ENCODE results near the gene PRPS1L1.

The PRPS1L1 gene

DNA sequence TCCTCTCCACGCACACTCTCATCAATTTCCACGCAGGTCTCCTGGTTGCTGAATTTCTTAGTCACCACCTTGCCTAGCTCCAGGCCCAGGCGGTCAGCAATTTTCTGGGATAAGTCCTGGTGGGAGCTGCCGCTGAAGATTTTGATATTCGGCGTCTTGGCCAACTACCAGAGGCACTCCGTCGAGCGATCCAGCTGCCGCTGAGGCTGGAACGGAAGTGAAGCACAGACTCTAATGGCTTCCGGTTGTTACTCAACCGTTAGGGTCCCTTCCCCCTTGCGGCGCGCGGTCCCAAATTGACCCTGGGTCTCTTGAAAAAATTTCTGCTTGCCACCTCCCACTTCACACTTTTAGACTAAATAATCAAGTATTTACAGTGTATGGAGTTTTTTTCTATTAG lies at the start of gene PRPS1L1:
TSS of gene PRPS1L1 (minus strand) at position 219 of the 400 bp plus-strand sequence.
- no peak for DNase-seq

DNA sequence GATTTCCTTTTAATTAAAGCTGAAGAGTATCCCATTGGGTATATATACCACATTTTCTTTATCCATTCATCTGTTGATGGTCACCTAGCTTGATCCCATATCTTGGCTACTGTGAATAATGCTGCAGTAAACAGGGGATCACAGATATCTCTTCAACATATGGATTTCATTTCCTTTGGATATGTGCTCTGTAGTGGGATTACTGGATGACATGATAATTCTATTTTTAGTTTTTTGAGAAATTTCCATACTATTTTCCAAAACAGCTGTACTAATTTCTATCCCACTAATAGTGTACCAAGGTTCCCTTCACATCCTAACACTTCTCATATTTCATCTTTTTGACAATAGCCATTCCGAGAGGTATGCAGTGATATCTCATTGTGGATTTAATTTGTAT lies 48.8 kb upstream of the PRPS1L1 start:
- no peak for DNase-seq

DNA sequence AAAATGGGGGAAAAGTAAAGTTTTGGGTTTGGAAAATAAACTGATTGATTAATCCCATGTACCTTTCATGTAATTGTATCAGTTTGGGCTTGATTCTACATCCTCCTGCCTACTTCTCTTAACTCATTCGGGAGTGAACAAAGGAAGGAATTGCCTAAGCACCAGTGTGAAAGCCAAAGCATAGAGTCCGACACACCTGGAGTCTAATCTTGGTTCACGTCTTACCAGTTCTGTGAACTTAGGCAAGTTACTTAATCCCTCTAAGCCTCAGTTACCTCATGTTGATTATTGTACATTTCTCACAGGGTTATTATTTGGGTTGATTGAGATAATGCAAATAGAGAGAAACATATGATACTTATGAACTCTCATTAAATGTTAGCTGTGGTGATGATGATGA lies 41.1 kb upstream of the PRPS1L1 start:
- no peak for DNase-seq

- DNase-seq: peak; percentile 8
These were observed 36.7 kb upstream of the PRPS1L1 start for GRCh38 chr7:18064242-18064838.

DNA sequence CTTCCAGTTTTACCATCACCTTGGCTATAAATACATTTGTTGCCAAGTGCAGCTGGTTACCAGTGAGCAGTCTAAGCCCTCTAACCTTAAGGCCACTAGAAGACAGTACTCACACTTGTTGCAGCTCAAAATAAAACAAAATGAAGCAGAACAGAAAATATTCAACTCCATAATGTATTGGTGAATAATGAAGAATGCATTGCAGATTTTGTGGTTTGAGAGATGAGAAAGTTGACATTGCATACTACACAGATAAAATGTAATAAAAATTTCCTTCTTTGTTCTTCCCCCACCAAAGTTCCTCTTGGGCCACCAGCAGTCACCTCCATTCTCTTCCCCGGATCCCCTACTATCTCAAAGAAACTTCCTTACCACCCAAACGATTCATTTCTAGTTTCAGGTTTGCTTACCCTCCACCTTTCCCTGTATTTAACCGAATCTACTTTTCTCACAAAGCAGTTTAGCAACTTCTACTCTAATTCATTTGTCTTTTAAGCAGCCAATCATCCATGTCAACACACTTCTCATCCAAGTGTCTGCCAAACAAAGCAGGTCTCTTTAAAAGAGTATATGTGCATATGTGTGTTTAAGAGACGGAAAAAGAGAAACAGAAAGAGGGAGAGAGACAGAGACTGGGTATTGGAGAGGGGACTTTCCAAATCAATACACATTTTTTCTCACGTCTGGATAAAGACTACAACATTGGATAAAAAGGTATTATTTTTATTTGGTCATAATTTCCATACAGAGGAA lies 35.7 kb upstream of the PRPS1L1 start:
- no peak for DNase-seq

DNA sequence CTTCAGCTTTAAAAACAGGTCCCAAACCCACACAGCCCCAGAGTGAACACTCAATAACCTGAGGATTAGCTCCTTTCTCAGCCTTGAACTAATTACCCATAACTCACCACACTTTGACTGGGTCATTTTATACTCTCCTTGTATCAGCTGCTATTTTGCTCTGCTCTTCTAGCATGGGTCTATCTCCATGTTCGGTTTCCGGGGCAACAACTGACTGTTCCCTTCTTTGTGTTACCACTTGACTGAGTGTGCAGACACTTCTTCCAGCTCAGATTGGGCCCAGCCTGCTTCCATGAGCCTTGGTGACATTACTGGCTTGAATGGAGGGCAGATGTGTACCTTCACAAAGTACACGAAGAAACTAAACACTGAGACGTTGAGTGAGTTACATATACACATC lies 31.5 kb upstream of the PRPS1L1 start:
- DNase-seq: no peak

GRCh38 chr7:18053941-18054340 lies 26.3 kb upstream of the PRPS1L1 start:
- DNase-seq: no peak

- no peak for DNase-seq
These were observed 25.7 kb upstream of the PRPS1L1 start for GRCh38 chr7:18053177-18053928.

DNA sequence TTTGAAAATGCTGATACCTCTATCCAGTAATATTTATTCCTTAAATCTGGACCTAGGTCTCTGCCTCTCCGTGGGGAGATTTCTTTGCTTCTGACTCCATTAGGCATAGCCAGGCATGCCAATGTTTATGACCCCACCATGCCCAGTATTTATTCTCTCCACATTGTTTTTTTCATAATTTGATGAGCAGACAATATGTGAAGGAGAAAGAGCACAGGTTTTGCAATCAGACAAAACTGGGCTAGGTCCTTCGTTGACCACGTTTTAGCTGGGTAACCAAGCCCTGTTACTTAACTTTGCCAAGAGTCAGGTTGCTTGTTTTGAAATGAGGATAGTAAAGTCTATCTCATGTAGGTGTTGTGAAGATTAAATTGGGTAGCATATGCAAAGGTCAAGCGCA lies 21.6 kb upstream of the PRPS1L1 start:
- no peak for DNase-seq

DNA sequence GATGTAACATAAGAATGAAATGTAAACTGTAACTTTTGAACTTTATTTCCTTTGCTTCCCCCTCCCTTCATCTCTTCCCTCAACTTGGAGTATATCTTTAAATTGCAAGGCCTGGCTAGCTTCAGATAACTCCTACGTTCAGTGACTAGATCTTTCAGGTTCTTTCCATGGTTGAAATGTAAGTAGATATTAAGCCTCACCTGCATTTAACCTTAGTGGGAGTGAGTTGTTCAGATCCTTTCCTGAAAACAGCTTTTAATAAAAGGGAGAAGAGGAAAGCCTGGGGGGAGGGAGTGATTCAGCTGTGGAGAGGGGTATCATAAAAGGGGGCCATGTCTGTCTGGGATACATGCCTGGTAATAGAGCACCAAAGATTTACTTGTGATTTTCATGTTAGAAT lies 19.0 kb upstream of the PRPS1L1 start:
- DNase-seq: no peak

GRCh38 chr7:18045171-18045570 lies 17.5 kb upstream of the PRPS1L1 start:
- no peak for DNase-seq

GRCh38 chr7:18041191-18041590 lies 13.5 kb upstream of the PRPS1L1 start:
- DNase-seq: no peak

- no peak for DNase-seq
These were observed 12.6 kb upstream of the PRPS1L1 start for GRCh38 chr7:18040196-18040595.

DNA sequence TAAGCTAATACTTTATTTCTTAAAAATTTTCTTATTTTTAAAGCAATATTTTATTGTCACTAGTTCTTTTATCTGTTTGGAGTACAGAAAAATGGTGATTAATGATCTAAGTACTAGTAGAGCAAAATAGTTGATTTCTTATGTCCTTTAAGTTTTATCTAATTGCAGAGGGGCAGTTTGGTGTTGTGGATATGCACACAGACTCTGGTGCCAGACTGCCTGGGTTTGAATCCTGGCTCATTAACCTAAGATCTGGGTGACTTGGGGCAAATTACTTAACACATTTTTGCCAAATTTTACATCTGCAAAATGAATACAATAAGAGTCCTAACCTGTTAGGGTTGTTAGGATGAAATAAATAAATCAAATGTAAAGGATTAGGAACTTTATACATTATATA lies 10.7 kb upstream of the PRPS1L1 start:
- no peak for DNase-seq

GRCh38 chr7:18037609-18038008 lies 10.0 kb upstream of the PRPS1L1 start:
- DNase-seq: no peak

DNA sequence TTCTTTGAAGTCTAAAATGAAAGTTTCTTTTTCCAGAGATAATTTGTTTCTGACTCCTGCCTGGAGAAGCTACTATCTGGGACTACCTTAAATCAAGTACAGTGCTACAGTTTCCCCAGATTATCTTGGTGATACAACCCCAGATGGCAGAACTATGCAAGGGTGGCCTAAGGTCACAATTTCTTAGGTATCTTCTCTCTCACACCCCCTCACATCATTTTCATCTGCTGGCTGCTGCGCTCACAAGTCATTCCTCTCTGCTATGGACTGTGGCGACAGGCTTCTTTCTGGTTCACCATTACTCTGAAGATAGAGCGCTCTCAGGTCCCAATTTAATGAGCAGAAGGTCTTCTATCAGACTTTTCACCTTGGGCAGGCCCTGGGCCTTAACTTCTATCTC lies 9.1 kb upstream of the PRPS1L1 start:
- DNase-seq: no peak

DNA sequence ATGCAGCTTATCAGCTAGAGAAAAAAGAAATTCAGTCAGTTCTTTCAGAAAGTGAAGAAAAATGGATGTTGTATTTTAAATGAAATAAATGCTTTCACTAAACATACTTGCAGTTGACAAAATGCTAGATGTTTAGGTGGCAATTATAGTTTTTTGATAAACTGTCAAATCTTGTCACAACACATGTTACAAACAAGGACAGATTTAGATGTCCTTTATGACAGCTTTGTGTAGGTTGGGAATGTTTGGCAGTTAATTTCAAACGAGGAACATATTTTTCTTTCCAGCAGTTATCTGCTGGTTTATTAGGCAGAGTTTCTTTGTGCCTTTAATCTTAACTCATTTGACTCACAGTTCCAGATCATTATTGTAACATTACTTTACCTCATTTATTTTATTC lies 3.1 kb upstream of the PRPS1L1 start:
- no peak for DNase-seq

- DNase-seq: no peak
These were observed 7.4 kb downstream of the PRPS1L1 start for GRCh38 chr7:18020138-18020715.

DNA sequence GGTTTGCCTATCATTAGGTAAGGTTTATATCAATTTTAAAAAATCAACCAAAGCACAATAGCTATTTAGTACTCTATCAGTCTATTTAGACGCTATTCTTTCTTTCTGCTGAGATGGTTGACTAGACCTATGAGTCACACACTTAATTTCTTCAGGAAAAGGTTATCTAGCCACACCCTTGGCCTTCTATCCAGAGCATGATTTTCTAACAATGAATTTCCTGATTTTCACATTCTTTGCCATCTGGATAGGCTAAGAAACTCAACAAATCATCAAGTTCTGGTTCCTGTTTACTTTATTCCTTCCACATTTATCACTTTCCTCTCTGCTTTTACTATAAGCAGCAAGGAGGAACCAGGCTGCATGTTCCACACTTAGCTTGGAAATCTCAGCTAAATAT lies 8.1 kb downstream of the PRPS1L1 start:
- no peak for DNase-seq

DNA sequence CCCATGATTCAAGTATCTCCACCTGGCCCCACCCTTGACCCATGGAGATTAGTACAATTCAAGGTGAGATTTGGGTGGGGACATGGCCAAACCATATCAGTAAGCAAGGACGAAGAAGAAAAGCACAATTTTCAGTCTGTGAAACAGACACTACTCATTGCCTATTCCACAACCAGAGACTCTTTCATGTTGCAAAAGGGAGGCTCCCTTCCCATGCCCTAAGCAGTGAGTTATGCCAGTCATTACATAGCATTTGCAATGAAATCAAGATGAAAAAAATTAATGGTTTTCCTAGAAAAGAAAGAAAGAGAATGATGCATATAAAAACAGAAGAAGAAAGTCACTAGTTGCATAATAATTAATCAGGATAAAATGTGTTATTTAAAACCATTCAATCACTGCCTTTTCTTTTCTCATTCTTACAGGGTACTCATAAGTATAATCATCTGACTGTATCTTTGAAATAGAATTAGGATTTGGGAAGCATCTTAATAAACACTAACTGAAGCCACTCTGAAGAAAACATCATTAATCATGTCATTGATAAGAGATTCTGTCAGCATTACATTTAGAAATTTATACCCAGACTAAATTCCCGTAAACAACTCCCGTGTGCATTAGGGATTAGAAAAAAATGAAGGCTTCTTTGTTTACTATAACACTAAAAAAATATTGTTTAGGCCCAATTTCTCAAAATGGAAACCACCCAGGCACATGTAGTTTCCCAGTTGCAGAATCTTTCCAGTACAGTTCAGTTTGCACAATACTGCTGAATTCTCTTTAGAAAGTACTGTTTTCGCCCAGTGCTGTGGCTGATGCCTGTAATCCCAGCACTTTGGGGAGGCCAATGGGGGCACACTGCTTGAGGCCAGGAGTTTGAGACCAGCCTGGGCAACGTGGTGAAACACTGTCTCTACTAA lies 9.1 kb downstream of the PRPS1L1 start:
- no peak for DNase-seq

DNA sequence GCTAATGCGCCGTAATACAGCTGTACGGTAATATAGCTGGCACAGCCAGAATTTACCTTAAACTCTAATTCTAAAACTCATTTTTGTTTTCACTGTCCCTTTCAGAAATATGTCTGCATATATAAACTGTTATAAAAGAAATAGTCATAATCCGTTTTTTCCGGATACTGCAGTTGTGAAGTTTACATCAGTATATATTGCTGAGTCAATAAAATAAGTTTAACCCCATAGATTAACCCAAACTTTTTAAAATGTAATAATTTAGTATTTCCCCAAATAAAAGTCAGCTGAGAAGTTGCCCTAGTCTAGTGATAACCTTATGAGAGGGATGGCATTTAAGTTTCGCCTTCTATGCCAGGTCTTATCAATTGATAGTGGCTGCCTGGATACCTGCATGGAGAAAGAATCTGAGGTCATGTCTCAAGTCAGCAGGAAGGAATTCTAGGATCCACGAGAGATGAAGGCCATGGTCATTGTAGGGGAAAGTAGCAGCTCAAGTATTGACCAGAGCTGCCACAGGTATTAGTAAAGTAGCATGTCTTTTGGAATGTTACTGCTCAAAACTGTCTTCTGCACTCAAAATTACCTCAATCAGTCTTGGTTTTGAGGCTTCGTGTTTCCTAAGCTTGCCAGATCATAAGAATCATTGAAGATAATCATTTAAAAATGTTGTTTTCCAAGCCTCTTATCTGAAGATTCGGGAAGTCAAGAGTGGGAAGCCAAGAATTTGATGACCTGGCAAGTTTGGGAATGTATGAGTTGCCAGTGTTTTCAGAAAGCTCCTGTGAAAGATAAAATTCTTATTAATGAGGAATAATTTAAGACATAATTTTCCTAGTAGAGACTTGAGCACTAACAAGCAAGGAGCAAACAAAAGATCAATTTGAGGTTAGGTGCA lies 10.8 kb downstream of the PRPS1L1 start:
- no peak for DNase-seq

GRCh38 chr7:18013936-18014335 lies 13.7 kb downstream of the PRPS1L1 start:
- DNase-seq: no peak

Data from NCI-H1092 treated with DMSO at 0.1 percent for 48 hours (cell line).